Lower lobe of right lung (tissue), 2 donors: ENCODE measurements around the gene SCML1. TPM values are rescaled to one million over a fixed set of nuclear protein-coding genes. Genes with fewer than 3 reads are reported as not detected.

Experiments used
- ATAC-seq, 2 donors: fragments of 200-7000 bp; cut with Tn5 transposase; one replicate each; pipeline ENCODE4 v1.9.1; 2020 to 2022; ENCODE audit warnings: mild to moderate bottlenecking in 2 of 2, moderate library complexity in 2 of 2
- DNase-seq: peaks from one replicate; pipeline ENCODE4 v3.0.0-alpha.2; 2020
- H3K27ac ChIP-seq: fragments of 200-600 bp; one replicate; pipeline ENCODE4 v1.8.0; 2022
- H3K27me3 ChIP-seq: fragments of 200-600 bp; one replicate; pipeline ENCODE4 v1.8.0; 2022; ENCODE audit warnings: low read depth
- H3K36me3 ChIP-seq: fragments of 200-600 bp; one replicate; pipeline ENCODE4 v1.8.0; 2022; ENCODE audit warnings: mild to moderate bottlenecking
- H3K4me1 ChIP-seq: fragments of 200-600 bp; one replicate; pipeline ENCODE4 v1.8.0; 2022
- H3K4me3 ChIP-seq: fragments of 200-600 bp; one replicate; pipeline ENCODE4 v1.8.0; 2022; ENCODE audit warnings: mild to moderate bottlenecking
- H3K9me3 ChIP-seq: fragments of 200-600 bp; one replicate; pipeline ENCODE4 v1.8.0; 2022
- intact Hi-C: fragments of 100-400 bp; cut with DNase I; formaldehyde crosslinking; loops from one replicate; pipeline ENCODE4 v1.11.0; 2022
- total RNA-seq: library from RNA; stranded (reverse); fragmentation: NEBNext Ultra II Directional; extraction: Animal tissue kit (Norgen Biotek cat#: 25700); gene quantifications from one replicate; pipeline ENCODE4 v1.2.1, GENCODE V29; 2021
- TF ChIP-seq, protein P1 (sequence below): fragments of 200-600 bp; IDR thresholded peaks from one replicate; pipeline ENCODE4 v1.8.0; 2022; ENCODE audit warnings: antibody characterized with exemption, mild to moderate bottlenecking
- donor health status: DM: no; HTN: yes; CAD: no; lungs with severe emphysema.

Gene SCML1
- total RNA-seq, 1 donor from 2014 or later: 12.3 TPM

- Histone ChIP-seq H3K9me3 (no peaks in the 10 kb centered on the region), H3K27ac (no peak overlapping the region), H3K4me1 (no peaks in the 10 kb centered on the region), H3K36me3 (no peaks in the 10 kb centered on the region), H3K27me3 (no peaks in the 10 kb centered on the region), H3K4me3 (no peak overlapping the region)
- DNase-seq (no peak), ATAC-seq (no peak)
- intact Hi-C loops: no loop called here
- TF ChIP-seq, protein P1, sequence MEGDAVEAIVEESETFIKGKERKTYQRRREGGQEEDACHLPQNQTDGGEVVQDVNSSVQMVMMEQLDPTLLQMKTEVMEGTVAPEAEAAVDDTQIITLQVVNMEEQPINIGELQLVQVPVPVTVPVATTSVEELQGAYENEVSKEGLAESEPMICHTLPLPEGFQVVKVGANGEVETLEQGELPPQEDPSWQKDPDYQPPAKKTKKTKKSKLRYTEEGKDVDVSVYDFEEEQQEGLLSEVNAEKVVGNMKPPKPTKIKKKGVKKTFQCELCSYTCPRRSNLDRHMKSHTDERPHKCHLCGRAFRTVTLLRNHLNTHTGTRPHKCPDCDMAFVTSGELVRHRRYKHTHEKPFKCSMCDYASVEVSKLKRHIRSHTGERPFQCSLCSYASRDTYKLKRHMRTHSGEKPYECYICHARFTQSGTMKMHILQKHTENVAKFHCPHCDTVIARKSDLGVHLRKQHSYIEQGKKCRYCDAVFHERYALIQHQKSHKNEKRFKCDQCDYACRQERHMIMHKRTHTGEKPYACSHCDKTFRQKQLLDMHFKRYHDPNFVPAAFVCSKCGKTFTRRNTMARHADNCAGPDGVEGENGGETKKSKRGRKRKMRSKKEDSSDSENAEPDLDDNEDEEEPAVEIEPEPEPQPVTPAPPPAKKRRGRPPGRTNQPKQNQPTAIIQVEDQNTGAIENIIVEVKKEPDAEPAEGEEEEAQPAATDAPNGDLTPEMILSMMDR: no peak
Measured at GRCh38 chrX:17768997-17769396, 31.7 kb downstream of the SCML1 start.

DNA sequence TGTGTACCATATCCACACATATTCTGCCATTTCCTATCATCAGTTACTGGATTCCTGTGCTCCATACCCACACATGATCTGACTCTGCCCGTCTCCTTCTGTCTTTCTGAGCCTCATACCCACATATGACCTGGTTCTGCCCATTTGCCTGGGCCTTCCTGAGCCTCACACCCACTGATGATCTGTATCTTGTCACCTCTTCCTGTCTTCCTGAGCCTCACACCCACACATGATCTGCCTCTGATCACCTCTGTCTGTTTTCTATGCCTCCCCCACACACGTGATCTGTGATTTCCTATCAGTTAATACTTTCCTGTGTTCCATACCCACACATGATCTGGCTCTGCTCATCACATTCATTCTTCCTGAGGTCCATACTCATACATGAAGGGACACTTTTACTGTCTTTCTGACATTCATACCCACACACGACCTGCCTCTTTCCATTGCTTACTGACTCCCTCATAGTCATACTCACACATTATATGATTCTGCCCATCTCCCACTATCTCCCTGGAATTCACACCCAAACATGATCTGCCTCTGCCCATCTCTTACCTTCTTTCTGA, 32.5 kb downstream of the SCML1 start:
- TF ChIP-seq, protein P1: no peak
- Histone ChIP-seq H3K9me3 (no peaks in the 10 kb centered on the region), H3K27me3 (no peaks in the 10 kb centered on the region), H3K4me3 (no peak overlapping the region), H3K27ac (no peak overlapping the region), H3K4me1 (no peaks in the 10 kb centered on the region), H3K36me3 (no peaks in the 10 kb centered on the region)
- intact Hi-C loops: no loop called here
- no peak for DNase-seq
- ATAC-seq: no peak

GRCh38 chrX:17773221-17773876, 36.1 kb downstream of the SCML1 start:
- H3K4me1 ChIP-seq: no peaks in the 10 kb centered on the region
- no peaks in the 10 kb centered on the region for H3K9me3 ChIP-seq
- intact Hi-C loops: no loop called here
- TF ChIP-seq, protein P1: no peak
- H3K27ac ChIP-seq: no peak overlapping the region
- H3K27me3 ChIP-seq: no peaks in the 10 kb centered on the region
- DNase-seq: no peak
- H3K36me3 ChIP-seq: no peaks in the 10 kb centered on the region
- ATAC-seq: no peak
- H3K4me3 ChIP-seq: no peak overlapping the region

GRCh38 chrX:17774053-17774452, 36.8 kb downstream of the SCML1 start:
- H3K27ac ChIP-seq: no peak overlapping the region
- no peaks in the 10 kb centered on the region for H3K9me3 ChIP-seq
- DNase-seq (no peak), ATAC-seq (no peak)
- H3K4me3 ChIP-seq: no peak overlapping the region
- H3K4me1 ChIP-seq: no peaks in the 10 kb centered on the region
- H3K36me3 ChIP-seq: no peaks in the 10 kb centered on the region
- intact Hi-C loops: no loop called here
- TF ChIP-seq, protein P1: no peak
- H3K27me3 ChIP-seq: no peaks in the 10 kb centered on the region

DNA sequence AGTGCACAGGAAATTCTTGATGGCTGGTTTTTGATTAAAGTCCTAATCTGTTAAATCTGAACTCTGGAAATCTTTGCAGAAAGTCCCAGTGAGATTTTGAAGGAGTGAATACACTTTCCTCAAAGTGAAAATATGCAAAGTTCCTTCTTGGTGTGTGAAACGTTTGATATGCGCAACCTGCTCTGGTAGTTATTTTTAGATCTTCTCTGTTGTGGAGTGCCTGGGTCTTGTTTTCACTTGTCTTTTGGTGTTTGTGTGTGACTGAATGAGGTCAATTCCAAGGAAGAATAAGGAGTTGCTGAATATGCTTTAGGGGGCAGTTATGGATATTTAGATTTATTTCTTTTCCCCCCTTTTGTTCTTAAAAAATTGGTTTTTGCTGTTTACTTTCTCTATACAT, 41.7 kb downstream of the SCML1 start:
- Histone ChIP-seq H3K4me1 (no peaks in the 10 kb centered on the region), H3K27ac (no peak overlapping the region), H3K4me3 (no peak overlapping the region), H3K9me3 (no peaks in the 10 kb centered on the region), H3K36me3 (no peaks in the 10 kb centered on the region), H3K27me3 (no peaks in the 10 kb centered on the region)
- DNase-seq (no peak), ATAC-seq (no peak)
- intact Hi-C loops: no loop called here
- TF ChIP-seq, protein P1: no peak
